Prostate gland (tissue), 2 donors: Measurements from ENCODE around the gene NRXN3.

Experiments used
- CTCF ChIP-seq, 4 experiments: fragments of 200-600 bp in 2 of 4; fragments of 450-650 bp in 2 of 4; sonication (generic) in 2 of 4; IDR thresholded peaks; 1 replicate in 3 of 4; 2 replicates in 1 of 4; pipeline ENCODE4 v1.5.1; 2016 to 2019; ENCODE audit warnings: antibody characterized with exemption in 4 of 4, mild to moderate bottlenecking in 2 of 4, moderate library complexity in 2 of 4
- POLR2A ChIP-seq: fragments of 450-650 bp; IDR thresholded peaks from one replicate; pipeline ENCODE4 v1.6.1; 2016; ENCODE audit warnings: antibody characterized with exemption, mild to moderate bottlenecking
- POLR2AphosphoS5 ChIP-seq: sonication (generic); formaldehyde crosslinking; IDR thresholded peaks from one replicate; pipeline ENCODE4 v1.6.1; 2017; ENCODE audit warnings: antibody characterized with exemption

GRCh38 chr14:79649856-79650255 lies 1479.7 kb downstream of the NRXN3 start:
- no peak for TF ChIP-seq POLR2A
- no peak for TF ChIP-seq CTCF (IDR thresholded peaks at IDR 0.05)
- TF ChIP-seq POLR2AphosphoS5: no peak
